Neuronal stem cell (in vitro differentiated cells): ENCODE results near the gene PPIE.

ENCODE experiments used
- DNase-seq: peaks from one replicate; pipeline ENCODE4 v3.0.0-alpha.2; 2013; ENCODE audit warnings: low spot score
- H2AFZ ChIP-seq: one replicate; pipeline ENCODE4 v1.6.1; 2013; ENCODE audit warnings: mild to moderate bottlenecking, low read length, inconsistent platforms
- H2AK5ac ChIP-seq: 2 replicates; pipeline ENCODE4 v1.6.1; 2013; ENCODE audit warnings: low read depth, mild to moderate bottlenecking, inconsistent platforms, low read length, moderate library complexity, mixed read lengths
- H2BK120ac ChIP-seq: 2 replicates; pipeline ENCODE4 v1.6.1; 2013; ENCODE audit warnings: low read depth, mild to moderate bottlenecking, inconsistent platforms, low read length, moderate library complexity, mixed read lengths
- H2BK12ac ChIP-seq: one replicate; pipeline ENCODE4 v1.6.1; 2013; ENCODE audit warnings: low read length, inconsistent platforms
- H2BK15ac ChIP-seq: 2 replicates; pipeline ENCODE4 v1.6.1; 2013; ENCODE audit warnings: mild to moderate bottlenecking, low read length, inconsistent platforms, mixed read lengths
- H2BK5ac ChIP-seq: one replicate; pipeline ENCODE4 v1.6.1; 2013; ENCODE audit warnings: inconsistent platforms, mild to moderate bottlenecking, low read length, moderate library complexity
- H3K14ac ChIP-seq: one replicate; pipeline ENCODE4 v1.6.1; 2013; ENCODE audit warnings: low read length, inconsistent platforms
- H3K18ac ChIP-seq: 2 replicates; pipeline ENCODE4 v1.6.1; 2013; ENCODE audit warnings: low read length, inconsistent platforms
- H3K23ac ChIP-seq: 2 replicates; pipeline ENCODE4 v1.6.1; 2013; ENCODE audit warnings: low read depth, mild to moderate bottlenecking, mixed read lengths, low read length, inconsistent platforms; ENCODE audit not compliant: poor library complexity
- H3K27ac ChIP-seq: replicated peaks from 3 replicates; pipeline ENCODE4 v1.5.1; 2013; ENCODE audit warnings: low read length, inconsistent platforms
- H3K27me3 ChIP-seq, 3 experiments: 2 replicates each; pipeline ENCODE4 v1.6.1; 2013; ENCODE audit warnings: low read length in 3 of 3, mild to moderate bottlenecking in 2 of 3, inconsistent platforms in 1 of 3, low read depth in 1 of 3, mixed read lengths in 1 of 3, moderate library complexity in 1 of 3; ENCODE audit not compliant: control insufficient read depth in 3 of 3, insufficient read depth in 3 of 3
- H3K36me3 ChIP-seq, 2 donors: replicated peaks in 1 of 2; 2 replicates each; pipeline ENCODE4 v1.6.1; 2013; ENCODE audit warnings: low read length in 2 of 2; ENCODE audit not compliant: control insufficient read depth in 2 of 2, insufficient read depth in 2 of 2
- H3K4ac ChIP-seq: 2 replicates; pipeline ENCODE4 v1.6.1; 2013; ENCODE audit warnings: inconsistent platforms, mild to moderate bottlenecking, low read length, moderate library complexity
- H3K4me1 ChIP-seq, 2 donors: 1 replicate in 1 of 2; 2 replicates in 1 of 2; pipeline ENCODE4 v1.6.1; 2013; ENCODE audit warnings: low read length in 2 of 2, low read depth in 1 of 2; ENCODE audit not compliant: control insufficient read depth in 2 of 2, insufficient read depth in 1 of 2
- H3K4me2 ChIP-seq: one replicate; pipeline ENCODE4 v1.6.1; 2013; ENCODE audit warnings: mild to moderate bottlenecking, low read length, inconsistent platforms; ENCODE audit not compliant: insufficient read depth, poor library complexity, severe bottlenecking
- H3K4me3 ChIP-seq, 2 donors: 2 replicates each; pipeline ENCODE4 v1.5.1; 2013; ENCODE audit warnings: low read length in 2 of 2, mild to moderate bottlenecking in 2 of 2, inconsistent platforms in 1 of 2, moderate library complexity in 1 of 2
- H3K79me1 ChIP-seq: one replicate; pipeline ENCODE4 v1.6.1; 2013; ENCODE audit warnings: low read depth, mild to moderate bottlenecking, inconsistent platforms, low read length, moderate library complexity
- H3K9ac ChIP-seq: one replicate; pipeline ENCODE4 v1.6.1; 2013; ENCODE audit warnings: mild to moderate bottlenecking, low read depth, low read length, inconsistent platforms; ENCODE audit not compliant: poor library complexity
- H3K9me3 ChIP-seq, 2 donors: replicated peaks in 1 of 2; 2 replicates each; pipeline versions ENCODE3 to v1.6.1; 2013; ENCODE audit warnings: low read length in 2 of 2, mild to moderate bottlenecking in 2 of 2, inconsistent platforms in 1 of 2, low read depth in 1 of 2, mixed read lengths in 1 of 2, moderate library complexity in 1 of 2; ENCODE audit not compliant: control insufficient read depth in 2 of 2, insufficient read depth in 1 of 2
- H4K8ac ChIP-seq: one replicate; pipeline ENCODE4 v1.6.1; 2013; ENCODE audit warnings: low read depth, mild to moderate bottlenecking, inconsistent platforms, low read length, moderate library complexity
- H4K91ac ChIP-seq: one replicate; pipeline ENCODE4 v1.6.1; 2013; ENCODE audit warnings: low read length, low read depth, mild to moderate bottlenecking, inconsistent platforms; ENCODE audit not compliant: poor library complexity
- WGBS, 2 donors: extraction: QIAGEN DNeasy Blood & Tissue Kit; methylation state at CpG; one replicate each; pipeline ENCODE4 v1.1.7; 2013; ENCODE audit warnings: missing lambda C conversion rate in 2 of 2, mixed read lengths in 1 of 2; ENCODE audit not compliant: insufficient read length in 2 of 2, insufficient replicate concordance in 1 of 2; ENCODE audit errors: extremely low coverage in 2 of 2; 5-methylcytosine and 5-hydroxymethylcytosine counted together

PPIE gene

DNA sequence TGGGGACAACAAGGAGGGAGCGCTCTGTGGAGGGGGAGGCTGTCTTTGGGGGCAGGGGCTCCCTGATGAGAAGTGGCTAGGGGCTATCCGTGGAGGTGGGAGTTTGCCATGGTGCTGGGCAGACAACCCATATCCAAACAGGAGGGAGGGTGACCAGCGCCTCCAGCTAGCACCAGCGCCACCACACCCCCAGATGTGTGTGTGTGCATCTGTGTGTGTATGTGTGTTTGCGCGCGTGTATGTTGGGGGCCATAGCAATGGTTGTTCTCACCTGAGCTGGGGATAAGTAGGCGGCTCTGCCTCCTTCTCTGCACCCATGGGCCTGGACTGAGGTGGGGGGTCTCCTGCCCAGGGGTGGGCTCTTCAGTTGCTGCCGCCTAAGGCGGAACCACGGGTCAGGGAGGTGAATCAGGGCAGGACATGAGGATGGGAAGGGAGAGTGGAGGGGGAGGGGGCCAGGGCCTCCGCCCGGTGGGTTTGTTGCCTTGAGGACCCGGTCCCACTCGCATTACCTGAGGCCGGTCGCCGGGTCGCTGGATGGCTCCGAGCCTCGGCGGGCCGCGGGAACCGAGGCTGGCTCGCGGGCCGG lies 47.8 kb upstream of the PPIE start:
- peak overlapping the region; percentile 96 for H2AFZ ChIP-seq
- H2BK120ac ChIP-seq: no peak overlapping the region
- DNase-seq: no peak
- no peak overlapping the region for H2BK12ac ChIP-seq
- no peak overlapping the region for H3K9ac ChIP-seq
- peak overlapping the region; percentile 57 for H2AK5ac ChIP-seq
- H3K4me1 ChIP-seq: peaks cover 17 to 24% of the 10 kb centered on the region in 2 donors
- peak overlapping the region; percentile 85 for H3K14ac ChIP-seq
- H3K23ac ChIP-seq: peak overlapping the region; percentile 48
- H3K9me3 ChIP-seq: peaks cover 0 to 3% of the 10 kb centered on the region in 2 donors
- H3K27ac ChIP-seq: no peak overlapping the region
- no CpG with 5 or more reads among the region's 28 CpGs for WGBS, 2 donors
- H4K91ac ChIP-seq: no peak overlapping the region
- no peak overlapping the region for H4K8ac ChIP-seq
- H2BK5ac ChIP-seq: no peak overlapping the region
- H2BK15ac ChIP-seq: peak overlapping the region; percentile 65
- H3K4ac ChIP-seq: no peak overlapping the region
- H3K27me3 ChIP-seq: peaks cover 9 to 85% (median 77%) of the 10 kb centered on the region in 3 experiments
- H3K79me1 ChIP-seq: no peaks in the 10 kb centered on the region
- no peaks in the 10 kb centered on the region for H3K36me3 ChIP-seq
- peak overlapping the region; percentile 74 for H3K18ac ChIP-seq
- peak overlapping the region in 1 of 2 donors; percentile 53 for H3K4me3 ChIP-seq
- H3K4me2 ChIP-seq: peak overlapping the region; percentile 76

DNA sequence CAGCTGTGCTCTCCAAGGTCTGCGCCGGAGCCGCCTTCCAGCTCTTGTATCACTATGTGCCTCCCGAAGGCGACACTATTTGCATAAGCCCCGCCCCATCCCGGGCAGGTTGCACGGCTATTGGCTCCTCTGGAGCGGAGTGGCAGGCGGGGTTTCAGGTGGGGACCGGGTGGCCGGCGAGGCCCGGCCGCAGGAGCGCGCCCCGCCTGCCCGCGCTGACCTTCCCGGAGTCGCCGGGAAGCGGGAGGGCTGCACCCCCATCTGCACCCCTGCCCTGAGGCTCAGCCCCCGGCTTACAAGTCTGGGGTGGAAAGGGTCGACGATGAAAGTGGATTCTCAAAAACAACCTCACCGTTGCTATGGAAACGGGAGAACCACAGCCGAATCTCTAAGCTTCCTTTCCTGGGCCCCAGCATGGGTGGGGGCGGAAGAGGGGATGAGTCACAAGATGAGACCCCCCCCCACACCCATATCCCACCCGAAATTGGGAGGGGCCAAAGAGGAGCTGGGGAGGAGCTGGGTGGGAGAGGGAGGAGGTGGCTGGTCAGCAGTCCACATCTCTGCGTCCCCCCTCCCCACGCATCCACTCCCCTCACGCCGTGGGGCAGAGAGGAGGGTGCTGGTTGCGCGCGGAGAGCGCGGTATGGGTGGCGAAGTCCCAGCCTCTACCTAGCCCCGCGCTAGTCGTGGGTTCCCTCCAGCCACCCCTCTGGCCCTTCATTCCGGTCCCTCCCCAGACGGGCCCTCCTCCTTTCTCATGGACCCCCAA lies 47.1 kb upstream of the PPIE start, which contains the start of gene HPCAL4:
Gene HPCAL4, minus strand, starts transcription at position 51 of the 769 bp plus-strand sequence. CDS start 6,830 bp downstream, outside the sequence.
- no peak within 1 kb of the TSS for H4K8ac ChIP-seq
- H2BK5ac ChIP-seq: no peak within 1 kb of the TSS
- H2BK15ac ChIP-seq: peak within 1 kb of the TSS; percentile 65
- H3K23ac ChIP-seq: peak within 1 kb of the TSS; percentile 78
- H2BK12ac ChIP-seq: no peak within 1 kb of the TSS
- peak within 1 kb of the TSS; percentile 96 for H2AFZ ChIP-seq
- WGBS, 2 donors: no CpG with 5 or more reads among the region's 47 CpGs
- no peaks in the 10 kb centered on the region for H3K79me1 ChIP-seq
- H3K9me3 ChIP-seq: peaks cover 0 to 3% of the 10 kb centered on the region in 2 donors
- H3K27ac ChIP-seq: no peak within 1 kb of the TSS
- H3K4me3 ChIP-seq: peak within 1 kb of the TSS; percentile 53 to 61
- H3K9ac ChIP-seq: peak within 1 kb of the TSS; percentile 9
- peak within 1 kb of the TSS; percentile 74 for H3K18ac ChIP-seq
- peak within 1 kb of the TSS; percentile 85 for H3K14ac ChIP-seq
- no peak within 1 kb of the TSS for H4K91ac ChIP-seq
- peak; percentile 93 for DNase-seq
- no peak within 1 kb of the TSS for H2BK120ac ChIP-seq
- H3K36me3 ChIP-seq: no peaks in the 10 kb centered on the region
- H3K4me1 ChIP-seq: peaks cover 17 to 24% of the 10 kb centered on the region in 2 donors
- no peak within 1 kb of the TSS for H3K4ac ChIP-seq
- H3K4me2 ChIP-seq: peak within 1 kb of the TSS; percentile 76
- peaks cover 9 to 81% (median 76%) of the 10 kb centered on the region in 3 experiments for H3K27me3 ChIP-seq
- H2AK5ac ChIP-seq: peak within 1 kb of the TSS; percentile 57

DNA sequence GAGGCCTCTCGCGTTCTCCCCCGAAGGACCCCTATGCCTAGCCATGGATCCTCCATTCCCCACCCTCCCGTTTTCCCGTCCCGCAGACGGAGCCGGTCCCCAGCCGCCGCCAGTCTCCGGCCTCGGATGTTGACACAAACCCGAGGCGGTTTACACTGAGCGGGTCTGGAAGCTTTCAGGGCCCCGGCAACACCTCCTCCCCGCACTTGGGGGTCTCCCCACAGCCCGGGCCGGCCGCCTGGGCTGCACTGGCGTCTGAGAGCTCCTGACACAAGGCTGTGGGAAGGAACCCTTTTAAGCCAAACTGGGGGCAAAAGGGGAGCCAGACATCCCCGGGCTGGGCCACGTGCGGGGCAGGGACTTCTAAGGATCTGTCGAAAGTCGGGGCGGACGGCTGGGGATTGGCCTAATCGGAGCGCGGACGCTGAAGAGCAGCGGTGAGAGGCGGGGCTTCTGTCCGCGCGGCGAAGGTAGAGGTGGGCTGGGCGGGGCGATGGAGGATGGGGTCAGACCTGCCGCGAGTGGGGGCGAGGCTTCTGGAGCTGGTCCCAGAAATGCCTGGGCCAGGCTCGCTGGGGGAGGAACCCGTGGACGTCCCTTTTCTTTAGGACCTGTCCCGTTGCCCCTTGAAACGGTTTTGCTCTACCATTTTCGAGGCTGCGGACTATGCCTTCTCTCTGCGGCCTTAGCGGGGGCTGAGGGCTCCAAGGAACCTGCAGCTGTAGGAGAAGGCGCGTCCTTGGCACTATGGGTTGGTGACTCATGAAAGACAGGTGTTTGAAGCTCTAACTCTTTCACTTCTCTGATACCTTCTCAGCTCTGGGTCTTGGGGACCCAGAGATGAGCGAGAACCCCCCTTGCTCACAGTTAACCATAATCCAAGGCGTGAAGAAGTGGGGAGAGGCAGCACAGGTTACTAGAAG lies 46.3 kb upstream of the PPIE start:
- H3K9ac ChIP-seq: peak overlapping the region; percentile 9
- peak overlapping the region; percentile 74 for H3K18ac ChIP-seq
- no peak overlapping the region for H2BK12ac ChIP-seq
- peak overlapping the region; percentile 78 for H3K23ac ChIP-seq
- H3K4ac ChIP-seq: no peak overlapping the region
- H3K4me3 ChIP-seq: peak overlapping the region; percentile 53 to 54
- DNase-seq: no peak
- H2AK5ac ChIP-seq: peak overlapping the region; percentile 23
- H3K14ac ChIP-seq: no peak overlapping the region
- no peak overlapping the region for H2BK15ac ChIP-seq
- H3K79me1 ChIP-seq: no peaks in the 10 kb centered on the region
- no CpG with 5 or more reads among the region's 56 CpGs for WGBS, 2 donors
- no peaks in the 10 kb centered on the region for H3K36me3 ChIP-seq
- H4K8ac ChIP-seq: no peak overlapping the region
- peaks cover 0 to 3% of the 10 kb centered on the region in 2 donors for H3K9me3 ChIP-seq
- H3K27me3 ChIP-seq: peaks cover 9 to 80% (median 73%) of the 10 kb centered on the region in 3 experiments
- no peak overlapping the region for H2BK120ac ChIP-seq
- no peak overlapping the region for H4K91ac ChIP-seq
- peaks cover 17 to 24% of the 10 kb centered on the region in 2 donors for H3K4me1 ChIP-seq
- H2BK5ac ChIP-seq: no peak overlapping the region
- peak overlapping the region; percentile 96 for H2AFZ ChIP-seq
- H3K4me2 ChIP-seq: peak overlapping the region; percentile 66
- H3K27ac ChIP-seq: no peak overlapping the region
